Upper lobe of left lung (tissue), 4 donors: Measurements from ENCODE around the gene EWSR1.

Source experiments
- POLR2AphosphoS5 ChIP-seq, 2 donors: sonication (generic); formaldehyde crosslinking; IDR thresholded peaks; one replicate each; pipeline ENCODE4 v1.5.1; 2017; ENCODE audit warnings: antibody characterized with exemption in 2 of 2
- TF ChIP-seq, protein P1 (sequence below), 6 experiments: fragments of 450-650 bp in 4 of 6; fragments of 200-600 bp in 2 of 6; sonication (generic) in 2 of 6; IDR thresholded peaks; one replicate each; pipeline ENCODE4 v1.5.1; 2016 to 2019; ENCODE audit warnings: antibody characterized with exemption in 6 of 6

DNA sequence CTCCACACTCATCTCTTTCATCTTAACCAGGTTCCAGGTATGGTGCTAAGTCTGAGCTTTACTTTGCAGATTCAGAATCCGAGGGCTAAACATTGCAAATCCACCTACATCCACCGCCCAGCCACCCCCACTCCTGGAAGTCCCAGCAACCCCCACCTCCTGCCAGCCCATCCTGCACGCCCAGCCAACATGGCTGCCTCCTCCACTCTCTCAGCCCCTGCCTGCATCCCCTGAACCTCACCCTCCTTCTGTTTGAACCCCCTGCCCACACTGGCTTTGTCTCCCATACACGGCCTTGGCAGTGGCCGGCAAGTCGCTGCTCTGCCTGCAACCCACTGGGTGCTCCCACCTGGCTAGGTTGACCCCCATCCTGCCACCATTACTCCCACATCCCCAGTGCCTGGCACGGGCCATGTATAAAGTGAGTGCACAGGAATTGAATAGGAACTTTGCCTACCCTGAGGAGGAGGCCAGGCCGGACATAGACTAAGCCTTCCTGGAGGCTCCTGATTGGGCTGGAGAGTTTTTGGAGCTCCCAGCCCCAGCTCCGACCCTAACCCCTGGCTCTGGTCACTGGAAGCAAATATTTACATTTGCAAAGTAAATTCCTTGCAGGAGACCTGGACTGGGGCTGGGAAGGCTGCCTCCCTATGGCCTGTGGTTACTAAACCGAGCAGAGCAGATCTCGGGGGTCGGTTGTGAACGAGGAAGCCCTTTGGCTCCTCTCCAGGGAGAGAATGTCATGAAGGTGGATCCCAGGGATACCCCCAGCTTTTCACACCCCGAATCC, 48.0 kb upstream of the EWSR1 start:
- TF ChIP-seq, protein P1, sequence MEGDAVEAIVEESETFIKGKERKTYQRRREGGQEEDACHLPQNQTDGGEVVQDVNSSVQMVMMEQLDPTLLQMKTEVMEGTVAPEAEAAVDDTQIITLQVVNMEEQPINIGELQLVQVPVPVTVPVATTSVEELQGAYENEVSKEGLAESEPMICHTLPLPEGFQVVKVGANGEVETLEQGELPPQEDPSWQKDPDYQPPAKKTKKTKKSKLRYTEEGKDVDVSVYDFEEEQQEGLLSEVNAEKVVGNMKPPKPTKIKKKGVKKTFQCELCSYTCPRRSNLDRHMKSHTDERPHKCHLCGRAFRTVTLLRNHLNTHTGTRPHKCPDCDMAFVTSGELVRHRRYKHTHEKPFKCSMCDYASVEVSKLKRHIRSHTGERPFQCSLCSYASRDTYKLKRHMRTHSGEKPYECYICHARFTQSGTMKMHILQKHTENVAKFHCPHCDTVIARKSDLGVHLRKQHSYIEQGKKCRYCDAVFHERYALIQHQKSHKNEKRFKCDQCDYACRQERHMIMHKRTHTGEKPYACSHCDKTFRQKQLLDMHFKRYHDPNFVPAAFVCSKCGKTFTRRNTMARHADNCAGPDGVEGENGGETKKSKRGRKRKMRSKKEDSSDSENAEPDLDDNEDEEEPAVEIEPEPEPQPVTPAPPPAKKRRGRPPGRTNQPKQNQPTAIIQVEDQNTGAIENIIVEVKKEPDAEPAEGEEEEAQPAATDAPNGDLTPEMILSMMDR (IDR thresholded peaks at IDR 0.05), result no peak
- TF ChIP-seq POLR2AphosphoS5 (IDR thresholded peaks at IDR 0.05), result no peak
